GM21367 (cell line): ENCODE measurements around the gene AZI2.

Source experiments
- ATAC-seq: cut with Tn5 transposase; IDR thresholded peaks from one replicate; pipeline ENCODE4 v1.9.1; 2021; ENCODE audit not compliant: unreplicated experiment

The AZI2 gene

GRCh38 chr3:28308196-28308595 is 40.4 kb downstream of the AZI2 start:
- no peak for ATAC-seq

- no peak for ATAC-seq
These were observed 46.9 kb downstream of the AZI2 start for GRCh38 chr3:28301688-28302087.

DNA sequence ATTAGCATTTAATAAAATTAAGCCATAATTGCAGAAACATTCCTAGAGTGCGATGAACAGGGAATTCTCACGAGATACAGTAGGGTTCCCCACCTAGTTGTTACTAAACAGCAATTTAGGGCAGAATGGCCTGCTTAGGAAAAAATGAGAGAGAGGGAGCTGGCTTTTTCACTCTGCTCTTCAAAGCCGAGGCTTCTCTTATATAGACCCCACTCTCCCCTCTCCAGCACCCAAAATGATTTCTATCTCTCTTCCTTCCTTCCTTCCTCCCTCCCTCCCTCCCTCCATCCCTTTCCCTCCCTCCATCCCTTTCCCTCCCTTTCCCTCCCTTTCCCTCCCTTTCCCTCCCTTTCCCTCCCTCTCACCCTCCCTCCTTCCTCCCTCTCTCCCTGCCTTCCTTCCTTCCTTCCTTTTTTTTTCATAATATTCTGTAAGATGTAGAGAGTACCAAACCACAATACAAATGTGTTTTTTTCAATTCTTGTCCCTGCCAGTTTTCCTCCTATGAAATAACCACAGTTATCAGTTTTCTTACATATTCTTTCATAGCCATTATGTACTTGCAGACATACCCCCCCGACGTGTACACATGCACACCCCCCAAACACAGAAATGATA is 48.2 kb downstream of the AZI2 start:
- ATAC-seq: no peak

- ATAC-seq: no peak
These were observed 48.9 kb downstream of the AZI2 start for GRCh38 chr3:28299705-28300104.

GRCh38 chr3:28295898-28296490 is 52.6 kb downstream of the AZI2 start:
- ATAC-seq: no peak

- no peak for ATAC-seq
These were observed 53.8 kb downstream of the AZI2 start for GRCh38 chr3:28294667-28295413.

GRCh38 chr3:28292622-28293021 is 56.0 kb downstream of the AZI2 start:
- no peak for ATAC-seq

DNA sequence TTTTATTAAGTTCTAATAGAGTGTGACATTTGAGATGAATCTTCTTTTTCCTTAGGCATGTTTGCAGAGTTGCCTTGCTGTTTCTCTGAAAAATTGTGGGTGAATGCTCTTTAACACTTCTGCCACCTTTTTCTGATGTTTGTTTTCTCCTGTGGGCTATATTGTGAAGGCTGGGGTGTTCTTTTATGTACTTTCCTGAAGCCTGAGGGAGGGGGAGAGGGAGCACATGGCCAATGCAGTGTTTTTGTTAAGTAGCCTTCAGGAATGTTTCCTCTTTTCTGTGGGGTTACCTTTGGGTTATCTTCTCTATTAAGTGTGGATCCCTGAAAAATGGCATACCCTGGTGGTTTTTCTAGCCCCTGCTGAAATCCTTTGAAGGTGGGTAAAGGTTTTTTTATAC is 57.0 kb downstream of the AZI2 start:
- ATAC-seq: no peak

DNA sequence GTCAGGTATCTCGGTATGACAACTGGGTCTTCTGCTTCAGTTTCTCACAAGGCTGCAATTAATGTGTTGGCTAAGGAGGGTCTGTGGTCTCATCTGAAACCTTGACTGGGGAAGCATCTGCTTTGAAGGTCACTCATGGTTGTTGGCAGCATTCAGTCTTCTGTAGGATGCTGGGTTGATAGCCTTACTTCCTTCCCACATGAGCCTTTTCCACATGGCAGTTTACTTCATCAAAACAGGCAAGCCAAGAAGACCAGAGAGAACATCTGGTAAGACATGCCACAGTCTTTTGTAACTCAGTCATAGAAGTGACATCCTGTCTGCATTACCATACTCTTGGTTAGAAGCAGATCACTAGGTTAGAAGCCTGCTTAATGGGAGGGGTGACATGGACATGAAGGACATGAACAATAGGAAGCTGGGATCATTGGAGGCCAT is 57.7 kb downstream of the AZI2 start:
- no peak for ATAC-seq

DNA sequence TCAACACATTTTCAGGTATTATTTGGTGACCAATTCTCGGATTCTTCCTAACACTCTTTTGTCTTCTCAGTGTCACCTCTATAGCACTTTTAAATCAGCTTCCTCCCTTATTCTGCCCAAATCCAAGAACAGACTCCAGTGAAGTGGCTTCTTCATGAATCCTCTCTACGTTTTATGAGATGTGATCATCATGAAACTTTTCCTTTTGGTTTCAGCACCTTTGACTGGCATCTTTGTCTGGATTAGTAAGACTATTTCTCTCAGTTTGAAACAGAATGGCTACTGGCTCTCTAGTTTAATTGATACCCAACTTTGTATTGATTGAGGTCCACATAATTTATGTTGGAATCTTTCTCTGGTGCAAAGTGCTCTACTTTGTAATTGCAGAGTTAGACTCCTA is 61.6 kb downstream of the AZI2 start:
- no peak for ATAC-seq

- peak; percentile 94 for ATAC-seq
These were observed 62.0 kb downstream of the AZI2 start for GRCh38 chr3:28286595-28286994.

- no peak for ATAC-seq
These were observed 67.8 kb downstream of the AZI2 start for GRCh38 chr3:28280781-28281180.

GRCh38 chr3:28279770-28280169 is 68.9 kb downstream of the AZI2 start:
- ATAC-seq: no peak

GRCh38 chr3:28278918-28279317 is 69.7 kb downstream of the AZI2 start:
- no peak for ATAC-seq

DNA sequence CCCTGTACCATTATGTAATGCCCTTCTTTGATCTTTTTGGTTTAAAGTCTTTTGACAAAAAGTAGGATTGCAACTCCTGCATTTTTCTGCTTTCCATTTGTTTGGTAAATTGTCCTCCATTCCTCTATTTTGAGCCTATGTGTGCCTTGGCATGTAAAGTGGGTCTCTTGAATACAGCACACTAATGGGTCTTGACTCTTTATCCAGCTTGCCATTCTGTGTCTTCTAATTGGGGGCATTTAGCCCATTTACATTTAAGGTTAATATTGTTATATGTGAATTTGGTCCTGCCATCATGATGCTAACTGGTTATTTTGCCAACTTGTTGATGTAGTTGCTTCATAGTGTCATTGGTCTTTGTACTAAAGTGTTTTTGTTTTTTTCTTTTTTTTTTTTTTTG is 74.8 kb downstream of the AZI2 start:
- no peak for ATAC-seq
